NCI-H82 (cell line): ENCODE data around the gene LIMA1.
"Not testable (repeated sequence)": the region's sequence is repeated elsewhere in the genome, so short reads cannot be mapped to it uniquely, and the experiment has no call there.

Source experiments
- DNase-seq: peaks from one replicate; lab custom pipeline; 2025; lab: John Stamatoyannopoulos, UW

LIMA1 gene

DNA sequence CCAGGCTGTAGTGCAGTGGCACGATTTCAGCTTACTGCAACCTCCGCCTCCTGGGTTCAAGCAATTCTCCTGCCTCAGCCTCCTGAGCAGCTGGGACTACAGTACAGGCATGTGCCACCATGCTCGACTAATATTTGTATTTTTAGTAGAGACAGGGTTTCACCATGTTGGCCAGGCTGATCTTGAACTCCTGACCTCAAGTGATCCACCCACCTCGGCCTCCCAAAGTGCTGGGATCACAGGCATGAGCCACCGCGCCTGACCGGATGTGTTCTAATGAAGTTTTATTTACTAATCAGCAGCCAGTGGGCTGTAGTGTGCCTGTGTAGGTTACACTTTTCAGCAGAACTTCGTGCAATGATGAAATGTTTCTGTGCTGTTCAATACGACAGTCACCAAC lies 35.7 kb downstream of the LIMA1 start:
- DNase-seq = not testable (repeated sequence)

DNA sequence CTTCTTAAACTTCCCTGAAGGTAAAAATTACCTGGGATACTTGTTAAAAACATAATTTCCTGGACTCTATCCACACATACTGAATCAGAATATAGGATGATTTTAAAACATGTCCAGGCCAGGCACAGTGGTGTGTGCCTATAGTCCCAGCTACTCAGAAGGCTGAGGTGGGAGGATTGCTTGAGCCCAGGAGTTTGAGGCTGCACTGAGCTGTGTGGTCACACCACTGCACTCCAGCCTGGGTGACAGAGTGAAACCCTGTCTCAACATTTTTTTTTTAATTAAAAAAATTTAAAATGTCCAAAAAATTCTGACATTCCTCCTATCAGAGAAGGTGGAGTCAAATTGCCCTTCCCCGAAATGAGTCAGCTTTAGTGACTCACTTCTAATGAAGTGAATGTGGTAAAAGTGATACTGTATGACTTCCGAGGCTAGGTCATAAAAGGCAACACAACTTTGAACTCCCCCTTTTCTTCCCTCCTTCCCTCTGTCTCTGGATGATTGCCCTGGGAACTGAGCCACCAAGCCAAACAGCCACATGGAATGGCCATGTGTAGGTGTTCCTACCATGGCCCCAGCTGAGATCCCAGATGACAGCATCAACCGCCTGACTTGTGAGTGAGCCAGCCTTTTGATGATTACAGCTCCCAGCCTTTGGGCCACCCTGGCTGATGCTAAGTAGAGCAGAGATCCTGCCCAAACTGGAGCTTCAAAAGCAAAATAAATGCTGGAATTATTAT lies 36.3 kb downstream of the LIMA1 start:
- DNase-seq = no peak

DNA sequence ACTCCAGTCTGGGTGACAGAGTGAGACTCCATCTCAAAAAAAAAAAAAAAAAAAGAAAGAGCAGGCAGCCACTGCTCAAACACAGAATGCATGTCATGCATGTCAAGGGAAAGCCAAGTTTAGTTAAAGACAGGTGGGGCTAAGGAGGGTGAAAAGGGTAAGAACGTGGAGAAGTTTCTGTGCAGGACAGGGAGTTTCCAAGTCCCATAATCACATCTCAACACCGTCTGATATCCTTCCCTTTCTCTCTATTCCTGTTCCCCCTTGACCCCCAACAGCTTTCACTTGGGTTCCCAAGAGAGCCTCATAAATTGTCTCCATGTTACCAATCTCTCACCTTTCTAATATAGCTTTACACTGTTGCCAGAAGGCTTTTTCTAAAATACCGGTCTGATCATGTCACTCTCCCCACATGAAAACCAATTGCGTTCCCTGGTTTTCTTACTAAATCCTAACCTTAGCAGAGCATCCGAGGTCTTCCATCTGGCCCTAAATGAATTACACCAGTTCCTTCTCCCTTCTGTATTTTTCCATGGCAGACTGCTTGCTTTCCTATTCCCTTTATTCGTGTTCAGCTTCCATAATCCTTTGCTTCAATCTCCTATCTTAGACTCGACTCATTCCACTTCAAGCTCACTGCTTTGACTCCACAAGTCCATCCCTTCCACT lies 37.0 kb downstream of the LIMA1 start:
- peak; percentile 18 for DNase-seq

DNA sequence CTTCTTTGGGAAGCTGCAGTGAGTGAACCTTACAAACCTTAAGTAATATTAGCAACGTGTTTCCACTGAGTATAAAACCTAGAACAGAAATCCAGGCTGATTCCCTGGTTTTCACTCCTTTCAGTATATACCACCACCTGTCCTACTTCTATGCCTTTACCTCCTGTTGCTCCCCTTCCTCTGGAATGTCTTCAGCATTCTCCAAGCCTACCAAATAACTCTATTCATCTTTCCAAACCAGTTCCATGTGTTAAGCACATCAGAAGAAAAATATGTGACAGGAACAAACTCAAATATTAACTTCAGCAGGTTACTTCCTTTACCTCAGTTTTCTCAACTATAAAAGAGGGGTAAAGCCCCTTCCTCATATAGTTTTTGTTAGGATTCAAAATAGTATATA lies 39.8 kb downstream of the LIMA1 start:
- no peak for DNase-seq

DNA sequence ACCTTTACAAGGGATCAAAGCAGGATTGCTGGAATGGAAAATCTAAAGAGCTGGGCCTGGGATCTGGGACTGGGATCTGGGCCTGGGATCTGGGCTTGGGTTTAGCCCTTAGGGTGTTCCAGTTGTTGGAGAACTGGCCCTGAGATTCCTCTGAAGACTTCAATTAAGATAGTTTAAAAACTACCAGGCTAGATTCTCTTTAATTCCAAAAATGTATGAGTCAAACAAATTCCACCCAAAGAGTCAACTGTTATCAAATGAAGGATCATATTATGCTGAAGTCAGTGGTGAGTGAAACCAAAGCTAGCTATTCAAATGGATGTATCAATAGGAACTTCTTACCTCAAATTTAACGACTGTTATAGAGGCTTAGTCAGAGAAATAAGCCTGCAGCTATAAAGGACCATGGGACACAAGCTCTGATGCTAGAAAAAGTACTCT lies 40.5 kb downstream of the LIMA1 start:
- no peak for DNase-seq

DNA sequence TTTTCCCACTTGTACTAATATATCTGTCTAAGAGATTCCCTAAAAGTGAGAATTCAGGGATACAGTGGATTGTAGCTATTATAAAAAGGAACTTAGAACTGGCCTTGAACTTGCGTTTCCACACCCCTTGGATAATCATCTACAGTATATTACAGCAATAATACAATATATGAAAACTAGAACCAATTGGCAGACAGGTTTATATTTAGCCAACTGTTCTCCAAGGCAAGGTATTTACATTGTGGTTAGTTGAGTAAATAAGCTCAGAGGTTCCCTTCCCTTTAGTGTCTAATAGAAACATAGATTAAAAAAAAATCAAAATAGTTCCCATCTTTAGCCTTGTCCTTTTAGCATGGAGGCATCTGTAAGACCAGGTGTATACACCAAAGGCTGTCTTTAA lies 42.1 kb downstream of the LIMA1 start:
- no peak for DNase-seq

DNA sequence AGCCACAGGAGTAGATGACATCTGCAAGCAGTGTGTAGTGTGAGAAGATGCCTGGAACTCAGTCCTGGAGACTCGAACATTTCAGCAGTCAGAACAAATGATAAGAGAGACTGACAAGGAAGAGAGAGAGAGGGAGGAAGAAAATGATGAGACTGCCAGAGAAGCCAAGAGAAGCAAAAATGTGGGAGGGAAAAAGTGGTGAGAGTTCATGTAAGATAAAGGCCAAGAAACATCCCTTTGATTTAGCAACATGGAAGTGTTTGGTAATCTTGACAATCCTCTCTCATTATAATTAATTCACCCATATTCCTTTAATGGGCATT lies 42.6 kb downstream of the LIMA1 start:
- no peak for DNase-seq

DNA sequence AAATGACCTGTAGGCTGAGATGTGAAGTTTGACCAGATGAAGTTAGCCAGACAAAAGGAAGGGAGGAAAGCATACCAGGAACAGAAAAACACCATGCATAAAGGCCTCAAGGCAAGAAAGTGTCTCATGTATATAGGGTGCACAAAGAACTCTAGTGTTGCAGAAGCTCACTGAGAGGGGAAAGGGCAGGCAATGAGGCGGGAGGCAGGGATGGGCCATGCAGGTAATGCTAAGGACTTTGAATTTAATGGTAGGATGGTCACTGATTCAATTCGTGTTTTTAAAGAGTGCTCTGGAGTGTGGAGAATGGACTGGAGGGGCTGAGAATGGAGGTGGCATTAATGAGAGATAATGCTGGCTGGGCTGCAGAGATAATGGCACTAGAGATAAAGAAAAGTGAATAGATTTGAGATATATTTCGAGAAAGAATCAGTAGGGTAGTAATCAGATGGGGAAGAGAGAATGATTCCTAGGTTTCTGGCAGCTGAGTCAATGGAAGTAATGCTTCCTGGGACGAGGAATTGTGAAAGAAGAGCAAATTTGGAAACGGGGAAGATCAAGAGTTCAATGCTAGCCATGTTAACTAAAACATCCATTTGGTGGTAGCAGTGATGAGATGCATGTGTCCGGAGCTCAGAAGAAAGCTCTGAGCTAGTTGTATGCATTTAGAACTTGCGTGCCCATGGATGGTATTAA lies 43.1 kb downstream of the LIMA1 start:
- DNase-seq = no peak

DNA sequence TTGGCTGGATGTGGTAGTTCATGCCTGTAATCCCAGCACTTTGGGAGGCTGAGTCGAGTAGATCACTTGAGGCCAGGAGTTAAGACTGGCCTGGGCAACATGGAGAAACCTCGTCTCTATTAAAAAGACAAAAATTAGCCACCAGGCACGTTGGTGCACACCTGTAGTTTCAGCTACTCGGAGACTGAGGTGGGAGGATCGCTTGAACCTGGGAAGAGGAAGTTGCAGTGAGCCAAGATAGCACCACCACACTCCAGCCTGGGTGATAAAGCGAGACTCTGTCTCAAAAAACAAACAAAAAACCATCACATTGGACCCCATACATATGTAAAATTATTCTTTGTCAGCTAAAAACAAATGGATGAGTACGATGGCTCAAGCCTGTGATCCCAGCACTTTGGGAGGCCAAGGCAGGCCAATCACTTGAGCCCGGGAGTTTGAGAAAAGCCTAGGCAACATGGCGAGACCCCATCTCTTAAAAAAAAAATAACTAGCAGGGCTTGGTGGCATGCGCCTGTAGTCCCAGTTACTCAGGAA lies 43.9 kb downstream of the LIMA1 start:
- no peak for DNase-seq

DNA sequence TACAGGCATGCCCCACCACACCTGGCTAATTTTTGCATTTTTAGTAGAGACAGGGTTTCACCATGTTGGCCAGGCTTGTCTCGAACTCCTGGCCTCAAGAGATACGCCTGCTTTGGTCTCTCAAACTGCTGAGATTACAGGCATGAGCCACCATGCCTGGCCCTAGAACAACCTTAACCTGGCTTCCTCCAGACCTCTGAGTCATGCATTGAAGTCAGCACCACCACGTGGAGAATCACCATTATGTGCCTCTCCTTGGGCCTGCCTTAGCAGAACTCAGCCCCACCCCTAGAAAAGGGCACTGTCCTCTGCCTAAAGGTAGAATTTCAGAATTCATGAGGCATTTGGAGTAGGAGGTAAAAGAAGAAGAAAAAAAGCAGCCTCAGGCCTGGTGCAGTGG lies 49.0 kb downstream of the LIMA1 start:
- DNase-seq = no peak

DNA sequence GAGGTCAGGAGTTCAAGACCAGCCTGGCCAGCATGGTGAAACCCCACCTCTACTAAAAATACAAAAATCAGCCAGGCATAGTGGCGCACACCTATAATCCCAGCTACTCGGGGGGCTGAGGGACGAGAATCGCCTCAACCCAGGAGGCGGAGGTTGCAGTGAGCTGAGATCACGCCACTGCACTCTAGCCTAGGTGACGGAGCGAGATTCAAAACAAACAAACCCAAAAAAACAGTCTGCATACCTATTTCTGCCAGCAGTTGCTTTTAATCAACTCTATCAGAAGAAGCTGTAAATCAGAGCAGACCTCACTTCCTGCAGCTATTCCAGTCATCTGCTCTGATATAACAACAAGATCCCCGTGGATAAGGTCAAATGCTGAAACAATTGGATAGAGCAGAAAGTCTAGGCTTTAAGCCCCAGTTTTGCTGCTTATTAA lies 50.5 kb downstream of the LIMA1 start:
- peak; percentile 73 for DNase-seq

DNA sequence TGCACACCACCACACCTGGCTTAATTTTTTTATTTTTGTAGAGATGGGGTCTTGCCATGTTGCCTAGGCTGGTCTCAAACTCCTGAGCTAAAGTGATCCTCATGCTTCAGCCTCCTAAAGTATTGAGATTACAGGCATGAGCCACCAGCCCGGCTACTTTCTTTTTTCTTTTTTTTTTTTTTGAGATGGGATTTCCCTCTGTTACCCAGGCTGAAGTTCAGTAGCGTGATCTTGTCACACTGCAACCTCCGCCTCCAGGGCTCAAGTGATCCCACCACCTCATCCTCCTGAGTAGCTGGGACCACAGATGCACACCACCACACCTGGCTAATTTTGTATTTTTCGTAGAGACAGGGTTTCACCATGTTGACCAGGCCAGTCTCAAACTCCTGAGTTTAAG lies 51.1 kb downstream of the LIMA1 start:
- DNase-seq = no peak

DNA sequence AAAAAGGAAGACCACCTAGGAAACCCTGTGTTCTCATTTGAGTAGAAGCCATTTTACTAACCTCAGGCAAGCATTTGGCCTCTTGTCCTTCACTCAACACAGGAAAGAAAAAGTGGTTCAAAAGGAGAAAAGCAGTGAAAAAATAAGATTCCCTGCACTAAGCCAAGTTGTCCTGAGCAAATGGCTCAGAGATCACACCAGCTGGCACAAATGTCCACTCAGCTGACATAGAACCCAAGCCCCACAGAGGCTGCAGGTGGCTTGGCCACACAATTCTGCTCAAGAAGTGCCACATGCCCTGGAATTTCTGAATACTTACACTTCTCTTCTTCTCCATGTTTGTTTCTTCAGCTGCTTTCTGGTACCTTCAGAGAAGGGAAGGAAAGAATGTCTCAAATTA lies 52.0 kb downstream of the LIMA1 start:
- DNase-seq = no peak

DNA sequence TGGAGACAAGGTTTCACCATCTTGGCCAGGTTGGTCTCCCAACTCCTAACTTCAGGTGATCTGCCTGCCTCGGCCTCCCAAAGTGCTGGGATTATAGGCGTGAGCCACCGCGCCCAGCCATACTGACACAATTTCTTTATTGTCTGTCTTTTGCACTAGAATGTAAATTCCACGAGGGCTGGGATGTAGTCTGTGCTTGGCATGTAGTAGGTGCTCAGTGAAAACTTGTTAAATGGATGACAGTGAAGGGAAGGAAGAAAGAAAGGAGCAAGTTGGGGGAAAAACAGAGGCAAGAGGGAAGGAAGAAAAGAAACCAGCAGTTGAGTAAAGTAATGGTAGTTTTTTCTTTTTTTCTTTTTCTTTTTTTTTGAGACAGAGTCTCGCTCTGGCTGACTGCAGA lies 53.1 kb downstream of the LIMA1 start:
- DNase-seq = no peak

DNA sequence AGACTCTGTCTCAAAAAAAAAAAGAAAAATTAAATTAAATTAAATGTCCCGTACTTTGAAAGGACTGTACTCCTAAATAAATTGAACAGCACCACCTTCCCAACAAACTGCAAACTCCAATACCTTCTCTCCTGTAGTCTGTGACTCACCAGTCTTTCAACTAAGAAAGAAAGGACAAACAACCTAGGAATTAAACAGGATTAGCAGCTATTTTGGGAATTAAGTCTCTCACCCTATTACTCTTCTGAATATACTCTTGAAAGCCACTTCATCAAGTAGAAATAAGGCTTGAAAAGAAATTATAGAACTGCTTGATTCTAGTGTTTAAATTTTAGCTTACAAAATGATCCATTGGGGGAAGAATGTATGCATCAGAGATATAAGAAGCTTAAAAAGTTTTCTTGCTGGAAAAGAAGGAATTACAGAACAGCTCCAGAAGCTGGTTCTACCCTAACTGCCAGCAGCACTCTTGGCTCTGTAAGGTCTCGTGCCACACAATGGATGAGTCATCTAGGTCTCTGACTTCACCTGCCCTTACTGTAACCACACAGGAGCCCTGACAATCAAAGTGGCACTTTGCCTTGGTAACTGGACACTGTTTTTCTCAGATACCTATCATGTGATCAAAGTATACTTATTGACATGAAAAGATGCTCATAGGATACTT lies 59.2 kb downstream of the LIMA1 start:
- peak; percentile 82 for DNase-seq

DNA sequence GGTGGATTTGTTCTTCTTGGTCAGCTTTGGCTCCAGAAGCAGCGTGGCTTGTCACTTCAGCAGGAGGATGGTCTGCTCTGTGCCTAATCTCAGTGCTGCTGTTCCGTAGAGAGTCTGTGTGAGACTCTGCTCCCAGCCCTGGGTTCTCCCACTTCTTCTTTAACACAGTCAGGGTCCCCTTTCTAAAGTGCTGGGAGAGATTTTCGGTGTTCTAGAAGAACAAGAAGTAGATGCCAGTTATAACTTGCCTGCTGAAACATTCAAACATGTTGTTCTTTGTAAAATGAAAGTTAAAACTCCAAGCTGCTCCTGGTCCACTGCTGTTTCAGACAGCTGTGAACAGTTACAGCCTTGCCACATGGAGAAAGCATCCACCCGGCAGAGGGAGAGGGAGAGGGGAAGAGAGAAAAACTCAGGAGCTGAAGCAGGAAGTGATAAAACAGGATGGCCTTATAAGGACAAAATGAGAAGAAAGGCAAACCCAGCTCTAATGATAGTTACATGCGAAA lies 61.0 kb downstream of the LIMA1 start:
- peak; percentile 67 for DNase-seq

DNA sequence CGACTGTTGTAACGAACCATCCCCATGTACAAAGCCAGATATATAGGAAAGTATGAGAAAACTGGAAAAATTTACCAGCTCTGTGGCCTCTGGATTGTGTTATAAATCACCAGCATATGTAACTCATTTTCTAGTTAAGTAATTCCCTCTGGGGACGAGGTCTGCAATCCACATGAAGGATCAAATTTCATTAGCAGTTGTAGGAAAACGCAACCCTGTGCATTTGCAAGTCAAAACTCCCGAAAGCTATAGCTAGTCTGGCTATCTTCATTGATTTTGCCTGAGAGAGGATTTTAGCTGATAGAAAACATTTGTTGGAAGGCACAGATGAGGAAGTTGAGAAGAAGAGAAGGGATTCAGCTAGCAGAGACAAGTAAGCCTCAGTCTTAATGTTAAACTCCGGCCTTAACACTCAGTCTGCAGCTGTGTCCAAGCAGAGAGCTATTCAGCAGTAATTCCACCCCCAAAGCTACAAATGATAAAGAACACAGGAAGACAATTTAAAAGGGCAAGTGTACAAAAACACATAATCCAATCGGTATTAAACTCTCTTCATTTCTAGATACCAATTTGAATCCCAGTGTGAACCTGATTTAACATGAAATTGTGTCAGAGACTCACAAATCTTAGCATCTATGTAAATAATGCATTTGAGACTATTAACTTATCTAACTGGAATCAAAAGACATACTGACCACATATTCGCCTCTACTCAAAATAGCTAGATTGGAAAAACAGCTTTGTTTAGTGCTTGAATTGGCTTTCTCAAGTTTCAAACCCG lies 61.9 kb downstream of the LIMA1 start:
- peak; percentile 78 for DNase-seq

DNA sequence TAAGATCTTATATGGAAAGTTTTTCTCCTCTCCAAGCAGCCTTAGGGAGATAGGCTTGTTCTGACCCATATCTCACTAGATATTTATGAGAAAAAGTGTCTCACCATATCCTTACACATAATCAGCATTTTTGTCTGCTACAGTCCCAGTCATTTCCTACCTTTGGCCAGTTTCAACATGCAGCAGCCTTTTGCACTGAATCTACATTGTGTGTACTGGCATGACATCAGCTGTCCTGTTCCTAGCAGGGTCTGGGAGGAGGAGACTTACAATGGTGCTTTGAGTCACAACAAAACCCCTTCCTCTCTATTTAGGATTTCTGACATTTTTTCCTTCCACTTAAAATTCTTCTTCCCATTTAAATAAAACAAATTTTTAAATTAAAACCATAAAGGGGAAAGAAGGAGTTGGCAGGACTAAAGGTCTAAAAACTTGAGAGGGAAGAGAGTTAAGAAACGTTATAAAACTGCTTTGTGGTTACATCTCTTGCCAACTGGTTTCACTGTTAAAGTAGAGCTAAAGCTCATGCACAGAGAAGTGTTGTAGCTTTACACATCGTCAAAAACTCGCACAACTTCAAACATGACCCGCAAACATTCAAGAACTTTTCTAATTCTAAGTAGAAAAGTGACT lies 62.8 kb downstream of the LIMA1 start:
- DNase-seq = no peak

DNA sequence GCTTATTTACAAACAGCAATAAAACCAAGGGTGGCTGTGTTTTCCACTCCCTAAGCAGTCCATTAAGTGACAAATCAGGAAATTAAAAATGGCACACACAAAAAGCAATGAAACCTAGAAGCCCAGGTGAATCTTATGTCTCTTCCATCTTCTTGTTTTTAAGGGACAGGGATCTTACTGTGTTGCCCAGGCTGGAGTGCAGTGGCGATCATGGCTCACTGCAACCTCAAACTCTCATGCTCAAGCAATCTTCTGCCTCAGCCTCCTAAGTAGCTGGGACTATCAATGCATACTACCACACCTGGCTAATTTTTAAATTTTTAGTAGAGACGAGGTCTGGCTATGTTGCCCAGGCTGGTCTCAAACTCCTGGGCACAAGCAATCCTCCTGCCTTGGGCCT lies 63.8 kb downstream of the LIMA1 start:
- no peak for DNase-seq

DNA sequence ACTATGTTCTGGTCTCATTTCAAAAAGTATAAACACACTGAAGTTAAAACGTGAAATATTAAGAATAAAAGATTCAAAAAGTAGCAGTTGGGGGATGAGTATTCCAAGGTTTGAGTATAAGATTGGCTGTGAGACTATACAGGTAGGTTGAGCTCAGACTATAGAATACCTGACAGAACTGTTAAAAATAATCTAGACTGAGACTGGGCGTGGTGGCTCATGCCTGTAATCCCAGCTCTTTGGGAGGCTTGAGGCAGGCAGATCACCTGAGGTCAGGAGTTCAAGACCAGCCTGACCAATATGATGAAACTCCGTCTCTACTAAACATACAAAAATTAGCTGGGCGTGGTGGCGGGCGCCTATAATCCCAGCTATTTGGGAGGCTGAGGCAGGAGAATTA lies 64.3 kb downstream of the LIMA1 start:
- not testable (repeated sequence) for DNase-seq

DNA sequence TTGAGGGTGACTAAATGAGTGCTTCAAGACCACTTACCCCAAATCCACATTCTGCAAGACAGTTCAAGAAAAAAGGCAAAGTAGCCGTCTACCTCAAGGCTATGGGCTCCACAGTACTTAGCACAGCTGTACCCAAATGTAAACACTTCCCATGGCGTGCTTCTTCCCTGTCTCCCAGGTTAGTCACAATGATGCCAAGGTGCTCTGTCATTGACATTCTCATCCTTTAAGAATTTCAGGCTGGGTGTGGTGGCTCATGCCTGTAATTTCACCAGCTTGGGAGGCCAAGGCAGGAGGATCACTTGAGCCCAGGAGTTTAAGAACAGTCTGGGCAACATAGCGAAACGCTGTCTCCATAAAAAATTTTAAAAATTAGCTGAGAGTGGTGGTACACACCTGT lies 64.9 kb downstream of the LIMA1 start:
- no peak for DNase-seq
